NCI-H1092 treated with DMSO at 0.1 percent for 48 hours (cell line): ENCODE measurements around the gene C14orf132.
"Not testable (repeated sequence)": the region's sequence is repeated elsewhere in the genome, so short reads cannot be mapped to it uniquely, and the experiment has no call there.

ENCODE experiments used
- DNase-seq: peaks from one replicate; lab custom pipeline; 2025; lab: John Stamatoyannopoulos, UW

Gene C14orf132

DNA sequence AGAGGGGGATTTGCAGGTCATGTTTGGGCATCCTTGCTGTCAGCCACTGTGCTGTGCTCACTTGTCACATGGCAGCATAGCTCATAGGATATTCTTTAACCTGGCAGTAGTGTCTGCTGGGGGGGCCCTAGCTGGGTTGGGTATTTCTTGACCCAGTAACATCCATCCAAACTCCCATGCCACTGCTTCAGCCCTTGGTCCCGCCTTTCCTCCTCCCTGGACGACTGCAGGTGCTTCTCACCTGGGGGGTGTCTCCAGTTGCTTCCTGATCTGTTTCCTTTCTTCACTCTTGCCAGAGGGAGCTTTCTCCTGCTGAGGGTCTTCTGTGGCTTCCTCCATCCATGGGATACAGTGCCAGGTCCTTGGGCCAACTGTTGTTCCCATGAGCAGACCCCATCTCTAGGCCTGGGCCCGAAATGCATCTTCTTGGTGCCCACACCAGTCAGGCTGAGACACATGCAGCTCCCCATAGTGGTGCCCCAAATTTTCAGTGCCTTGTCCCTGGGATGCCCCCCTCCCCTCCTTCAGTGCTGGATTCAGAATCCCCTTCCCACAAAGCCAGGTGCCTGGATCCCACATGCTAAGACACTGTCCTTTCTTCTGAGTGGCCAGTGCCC is 20.5 kb downstream of the C14orf132 start:
- no peak for DNase-seq

DNA sequence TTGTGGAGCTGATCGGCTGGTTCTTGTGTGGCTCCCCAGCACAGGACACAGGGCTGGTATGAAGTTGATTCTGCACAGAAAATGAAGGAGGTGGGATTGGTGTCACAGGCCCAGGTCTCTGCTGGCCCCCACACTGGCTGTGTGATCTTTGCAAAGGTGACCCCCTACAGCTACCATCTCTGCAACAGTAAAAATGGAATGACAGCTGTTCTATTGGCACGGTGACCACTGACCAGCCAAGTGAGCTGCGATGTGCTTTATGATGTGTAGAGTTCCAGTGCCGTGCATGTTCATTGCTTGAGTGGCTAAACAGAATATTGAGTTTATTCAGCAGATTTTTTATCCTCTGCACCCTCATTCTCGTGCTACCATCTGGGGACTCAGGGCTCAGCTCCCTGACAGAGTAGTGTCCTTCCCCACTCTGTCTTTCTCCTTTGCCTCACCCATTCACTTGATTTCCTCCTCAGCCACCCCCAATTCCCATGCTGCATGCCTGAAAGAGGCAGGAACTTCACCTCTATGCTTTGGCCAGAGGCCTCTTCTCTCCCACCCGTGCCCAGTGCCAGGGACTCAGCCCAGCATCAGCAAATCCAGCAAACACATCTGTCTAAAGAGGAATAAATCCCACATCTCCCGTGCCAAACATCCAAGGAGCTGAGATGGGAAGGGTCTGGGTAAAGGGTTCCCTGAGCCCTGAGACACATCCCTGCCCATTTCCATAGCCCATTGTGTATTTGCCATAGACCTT is 21.2 kb downstream of the C14orf132 start:
- DNase-seq, result no peak

DNA sequence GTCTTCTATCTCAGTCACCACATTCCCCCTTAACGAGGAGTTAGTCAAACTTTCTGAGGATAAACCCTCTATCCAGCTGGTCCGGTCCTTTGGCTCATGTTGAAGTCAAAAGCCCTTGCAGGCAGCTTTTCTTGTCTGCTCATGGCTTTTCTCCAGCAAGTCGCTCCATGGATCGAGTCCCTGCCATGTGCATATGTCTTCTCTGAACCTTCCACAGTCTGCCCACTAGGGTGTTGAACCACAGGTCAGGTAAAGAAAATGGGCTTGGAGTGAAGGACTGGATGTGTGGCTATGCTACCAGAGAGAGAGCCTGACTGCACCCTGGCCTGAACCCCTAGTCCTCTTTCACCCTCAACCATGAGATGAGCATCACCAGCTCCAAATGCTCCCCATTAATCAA is 22.8 kb downstream of the C14orf132 start:
- DNase-seq, result no peak

DNA sequence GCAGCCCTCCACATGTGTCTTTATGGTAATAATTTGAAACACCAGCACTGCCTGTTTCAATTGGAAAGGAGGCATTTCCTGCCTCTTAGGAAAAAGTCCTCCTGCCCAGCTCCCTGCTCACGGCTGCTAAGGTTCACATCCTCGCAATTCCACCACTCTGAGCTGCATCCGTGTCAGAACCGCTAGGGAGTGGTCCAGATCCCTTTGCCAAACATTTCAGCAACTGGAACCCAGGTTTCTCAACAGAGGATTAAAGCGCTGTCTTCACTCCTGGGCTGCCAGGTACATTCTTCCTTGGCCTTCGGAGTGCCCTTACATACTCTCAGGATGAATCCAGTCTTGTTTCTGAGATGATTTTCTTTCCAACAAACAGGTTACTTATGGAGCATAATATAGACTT is 23.3 kb downstream of the C14orf132 start:
- no peak for DNase-seq

DNA sequence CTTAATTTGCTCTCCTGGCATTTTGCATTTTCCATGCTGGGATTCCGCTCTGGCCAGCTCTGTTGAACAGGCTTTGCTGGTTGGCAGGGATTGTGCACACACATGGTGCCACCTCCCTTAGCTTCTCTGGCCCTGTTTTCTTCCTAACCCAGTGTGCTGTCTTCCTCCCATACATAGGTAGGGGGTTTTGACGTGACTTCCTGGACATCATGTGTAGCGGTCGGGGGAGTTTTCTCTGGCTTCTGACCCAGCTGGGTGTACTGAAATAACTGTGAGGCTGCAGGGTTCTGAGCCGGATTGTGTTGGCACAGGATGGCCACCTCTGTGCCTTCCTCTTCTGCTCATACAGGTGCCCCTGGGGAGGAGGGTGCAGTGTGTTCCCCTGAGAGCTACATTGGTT is 25.7 kb downstream of the C14orf132 start:
- DNase-seq, result no peak

DNA sequence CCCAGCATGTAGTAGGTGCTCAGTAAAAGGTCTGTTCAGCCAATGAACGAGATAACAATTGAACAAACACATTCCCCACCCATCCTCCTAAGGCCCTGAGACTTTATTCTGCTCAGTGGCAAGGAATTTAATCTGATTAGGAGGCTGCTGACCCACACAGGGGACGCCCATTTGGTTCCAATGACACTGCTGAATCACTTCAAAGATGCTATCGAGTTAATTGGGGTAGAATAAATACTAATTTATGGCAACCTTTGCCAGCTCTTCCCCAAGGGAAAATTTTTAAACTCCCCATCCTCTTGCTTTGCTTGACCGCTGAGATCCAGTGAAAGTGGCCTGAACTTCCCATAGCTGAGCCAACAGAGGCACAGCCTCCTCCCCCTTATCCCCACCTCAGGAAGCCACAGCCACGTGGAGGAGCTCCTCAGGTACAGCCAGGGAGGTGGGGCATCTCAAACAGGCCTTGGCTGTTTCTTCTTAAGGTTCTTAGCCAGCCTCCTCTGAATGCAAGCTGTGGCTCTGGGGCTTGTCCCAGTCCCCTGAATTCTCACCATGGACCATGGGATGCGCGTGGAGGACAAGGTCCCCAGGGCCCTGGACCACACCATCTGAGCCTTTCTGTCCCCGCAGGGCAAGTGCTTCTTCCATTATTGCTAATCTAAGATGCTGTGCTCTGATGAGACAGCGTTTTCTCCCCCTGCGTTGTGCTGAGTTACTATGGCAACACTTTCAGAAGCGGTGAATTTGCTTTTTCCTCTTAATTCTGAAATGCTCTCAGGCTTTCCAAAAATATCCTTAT is 26.7 kb downstream of the C14orf132 start:
- DNase-seq, result no peak

DNA sequence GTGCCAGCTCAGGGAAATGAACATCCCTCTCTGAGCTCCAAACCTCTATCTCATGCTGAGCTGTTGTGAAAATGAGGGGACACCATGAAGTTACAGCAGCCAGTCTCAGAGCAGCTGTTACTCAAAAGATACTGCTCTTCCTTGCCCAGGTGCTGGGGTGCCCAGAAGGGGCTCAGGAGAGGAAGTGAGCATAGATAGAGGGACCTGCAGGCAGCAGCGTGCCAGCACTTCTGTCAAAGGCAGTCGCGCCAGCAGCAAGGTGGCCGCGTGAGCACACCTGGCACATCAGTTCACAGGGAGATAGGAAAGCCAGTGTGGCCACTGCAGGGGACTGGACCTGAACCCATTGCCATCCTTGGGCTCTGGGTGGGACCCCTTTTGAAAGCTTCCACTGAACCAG is 27.8 kb downstream of the C14orf132 start:
- DNase-seq, result no peak

DNA sequence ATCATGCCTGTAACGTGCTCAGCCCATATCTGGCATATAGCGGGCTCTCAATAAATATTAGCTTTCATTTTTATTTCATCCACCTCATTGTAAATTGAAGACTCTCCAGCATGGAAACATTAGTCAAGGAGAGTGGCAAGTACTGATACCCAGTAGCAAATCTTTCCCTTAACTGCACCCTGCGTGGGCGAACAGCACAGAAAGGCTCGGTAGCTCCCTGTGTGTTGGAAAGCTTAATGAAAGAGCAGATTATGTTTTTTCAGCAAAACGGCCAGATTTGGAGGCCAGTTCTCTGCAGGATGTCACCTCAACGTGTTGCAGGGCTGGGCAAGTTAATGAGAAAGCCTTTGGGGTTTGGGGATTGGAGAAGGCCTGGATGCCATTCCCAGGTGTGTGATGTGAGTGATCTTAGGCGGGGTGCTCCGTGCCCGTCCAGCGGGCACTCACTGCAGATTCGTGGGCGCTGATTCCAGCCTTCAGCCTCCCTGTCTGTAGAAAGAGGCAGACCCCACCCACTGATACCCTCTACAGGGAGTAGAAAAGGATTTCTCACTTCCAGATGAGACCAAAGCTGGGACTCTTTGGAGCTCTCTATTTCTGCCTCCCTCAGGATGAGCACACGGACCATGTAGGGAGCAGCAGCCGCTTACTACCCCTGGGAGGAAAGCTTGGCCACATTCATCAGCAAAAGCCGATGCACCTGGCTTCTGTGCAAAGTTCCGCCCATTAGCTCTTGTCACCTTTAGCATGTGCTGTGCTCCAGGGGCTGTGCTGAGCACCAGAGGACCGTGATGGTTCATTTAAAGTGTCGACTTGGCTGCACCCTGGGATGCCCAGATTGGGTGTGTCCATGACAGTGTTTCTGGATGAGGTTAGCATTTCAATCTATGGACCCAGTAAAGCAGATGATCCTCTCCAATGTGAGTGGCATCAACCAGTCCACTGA is 29.1 kb downstream of the C14orf132 start:
- no peak for DNase-seq

DNA sequence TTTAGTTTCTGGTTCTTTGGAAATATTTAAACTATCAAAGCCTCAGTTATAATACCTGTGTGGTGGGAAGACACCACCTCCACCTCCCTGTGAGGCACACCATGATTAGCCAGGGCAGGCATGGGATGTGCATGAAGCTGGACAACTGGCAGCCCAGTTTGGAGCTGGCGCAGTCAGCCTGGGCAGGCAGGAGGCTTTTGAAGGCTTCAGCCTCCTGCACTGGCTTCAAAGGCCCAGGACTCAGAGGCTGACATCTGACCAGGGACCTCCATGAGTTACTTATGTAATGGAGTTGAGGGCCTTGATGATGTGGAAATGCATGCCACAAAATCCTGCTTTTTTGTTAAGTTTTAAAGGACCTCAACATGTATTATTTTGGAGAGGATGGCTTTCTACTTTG is 30.3 kb downstream of the C14orf132 start:
- DNase-seq, result no peak

DNA sequence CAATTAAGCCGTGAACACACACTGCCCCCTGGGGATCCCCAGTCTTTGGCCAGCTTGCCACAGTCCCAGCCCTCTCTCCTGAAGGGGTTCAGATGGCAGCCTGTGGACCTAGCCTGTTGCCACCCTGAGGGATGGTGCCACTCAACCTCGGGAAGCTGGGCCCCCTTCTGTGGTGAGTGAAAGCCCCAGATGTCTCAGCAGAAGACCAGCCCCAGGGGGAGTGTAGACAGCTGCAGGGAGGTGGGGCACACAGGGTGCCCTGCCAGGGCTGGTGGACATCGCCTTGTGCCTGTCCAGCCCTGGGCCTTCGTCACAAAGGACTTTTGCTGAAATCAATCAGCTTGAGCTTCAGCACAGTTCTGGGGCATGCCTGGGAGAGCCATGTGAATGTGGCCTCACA is 32.4 kb downstream of the C14orf132 start:
- DNase-seq, result no peak

DNA sequence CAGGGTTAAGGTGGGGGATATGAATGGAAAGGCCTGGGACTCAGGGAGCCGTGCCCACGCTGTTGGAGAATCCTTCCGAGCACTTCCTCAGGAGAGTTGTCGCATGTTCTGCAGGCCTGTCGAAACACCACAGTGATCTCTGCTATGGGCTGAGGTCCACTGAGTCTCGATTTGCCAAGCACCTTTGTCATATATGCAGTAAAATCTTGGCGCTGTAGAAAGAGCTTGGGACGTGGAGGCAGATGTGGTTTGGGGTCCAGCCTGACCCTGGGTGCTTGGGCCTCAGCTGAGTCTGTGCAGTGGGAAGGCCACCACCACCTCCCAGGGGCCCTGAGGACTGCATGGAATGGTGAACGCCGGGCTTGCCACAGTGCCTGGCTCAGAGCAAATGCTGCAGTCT is 32.9 kb downstream of the C14orf132 start:
- no peak for DNase-seq

DNA sequence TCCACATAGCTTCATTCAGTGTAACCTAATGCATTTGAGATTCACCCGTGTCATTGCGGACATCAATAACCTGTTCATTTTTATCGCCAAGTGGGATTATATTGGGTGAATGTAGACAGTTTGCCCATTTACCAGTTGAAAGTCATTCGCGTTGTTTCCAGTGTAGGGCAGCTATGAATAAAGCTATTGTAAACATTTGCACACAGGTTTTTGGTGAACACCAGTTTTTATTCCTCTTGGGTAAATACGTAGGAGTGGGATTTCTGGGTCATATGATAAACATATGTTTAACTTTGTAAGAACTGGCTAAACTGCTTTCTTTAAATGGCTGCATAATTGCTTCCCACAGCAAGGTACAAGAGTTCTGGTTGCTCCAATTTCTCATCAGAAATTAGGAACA is 33.6 kb downstream of the C14orf132 start:
- no peak for DNase-seq

DNA sequence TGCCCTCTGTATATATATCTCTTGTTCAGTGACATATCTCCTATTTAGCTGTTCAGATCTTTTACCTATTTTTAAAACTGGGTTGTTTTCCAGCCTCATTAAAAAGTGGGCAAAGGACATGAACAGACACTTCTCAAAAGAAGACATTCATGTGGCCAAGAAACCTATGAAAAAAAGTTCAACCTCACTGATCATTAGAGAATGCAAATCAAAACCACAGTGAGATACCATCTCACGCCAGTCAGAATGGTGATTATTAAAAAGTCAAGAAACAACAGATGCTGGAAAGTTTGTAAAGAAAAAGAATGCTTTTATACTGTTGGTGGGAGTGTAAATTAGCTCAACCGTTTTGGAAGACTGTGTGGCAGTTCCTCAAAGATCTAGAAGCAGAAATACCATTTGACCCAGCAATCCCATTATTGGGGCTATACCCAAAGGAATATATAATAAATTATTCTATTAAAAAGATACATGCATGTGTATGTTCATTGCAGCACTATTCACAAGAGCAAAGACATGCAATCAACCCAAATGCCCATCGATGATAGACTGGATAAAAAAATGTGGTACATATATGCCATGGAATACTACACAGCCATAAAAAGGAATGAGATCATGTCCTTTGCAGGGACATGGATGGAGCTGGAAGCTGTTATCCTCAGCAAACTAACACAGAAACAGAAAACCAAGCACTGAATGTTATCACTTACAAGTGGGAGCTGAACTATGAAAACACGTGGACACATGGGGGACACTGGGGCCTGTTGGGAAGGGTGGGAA is 34.3 kb downstream of the C14orf132 start:
- DNase-seq, result not testable (repeated sequence)

DNA sequence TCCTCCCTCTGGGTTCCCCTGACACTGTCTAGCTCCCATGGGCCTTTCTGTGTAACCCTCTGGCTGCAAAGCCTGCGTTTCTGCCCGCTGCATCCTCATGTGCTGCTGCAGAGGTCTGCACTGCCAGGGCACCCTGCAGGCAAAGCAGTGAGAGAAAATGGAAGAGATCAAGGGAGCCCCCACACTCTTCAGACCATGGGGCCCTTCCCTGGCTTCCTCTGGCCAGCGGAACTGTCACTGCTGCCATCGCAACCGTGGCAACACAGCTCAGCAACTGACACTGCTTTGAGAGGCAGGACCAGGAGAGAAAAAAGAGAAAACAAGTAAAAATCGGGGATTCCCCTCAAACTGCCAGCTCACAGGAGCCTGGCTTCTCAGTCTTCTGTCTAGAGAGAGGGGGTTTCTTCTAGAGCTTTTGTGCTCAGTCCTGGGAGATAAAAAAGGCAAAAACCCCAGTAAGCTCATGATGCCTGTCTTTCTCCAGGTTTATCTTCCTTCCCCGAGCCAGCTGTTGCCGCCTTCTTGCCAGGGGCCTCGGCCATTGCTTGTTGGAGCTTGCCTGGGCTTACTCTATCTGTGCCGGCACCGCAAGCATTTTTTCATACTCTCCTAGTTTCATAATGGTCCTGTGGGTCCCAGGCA is 38.9 kb downstream of the C14orf132 start:
- DNase-seq, result no peak

DNA sequence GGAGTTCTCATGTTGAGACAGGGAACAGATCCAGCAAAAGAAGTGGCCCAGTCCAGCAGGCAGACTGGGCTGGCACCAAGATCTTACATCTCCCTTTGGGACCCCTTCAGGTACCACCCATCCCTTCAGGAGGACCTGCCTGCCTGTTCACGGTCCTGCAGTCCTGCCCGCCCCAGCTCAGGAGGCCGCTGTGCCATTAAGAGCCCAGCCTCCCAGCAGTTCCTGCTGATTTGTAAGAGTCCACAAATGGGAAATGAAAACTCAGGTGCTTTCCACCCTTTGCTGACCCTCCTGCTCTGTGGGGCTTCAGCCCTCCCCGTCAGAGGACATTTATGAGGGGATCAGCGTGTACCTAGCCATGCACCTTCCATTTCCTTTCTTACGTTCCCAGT is 39.5 kb downstream of the C14orf132 start:
- DNase-seq, result no peak

DNA sequence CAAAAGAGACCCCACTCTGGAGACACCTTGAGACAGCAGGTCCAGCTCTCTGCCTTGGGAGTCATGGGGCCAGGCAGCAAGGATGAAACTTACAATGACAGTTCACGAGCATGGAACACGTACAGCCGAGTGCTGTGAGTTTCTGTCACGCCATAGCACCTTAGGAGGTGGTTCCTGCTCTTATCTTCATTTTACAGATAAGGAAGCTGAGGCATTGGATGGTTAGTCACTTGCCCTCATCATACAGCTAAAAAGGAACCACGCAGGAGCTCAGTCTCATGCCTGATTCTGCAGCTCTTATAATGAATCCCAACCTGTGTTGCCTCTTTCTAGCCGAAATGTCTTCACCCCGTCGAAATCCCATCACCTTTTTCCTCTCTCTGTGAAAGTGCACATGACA is 39.9 kb downstream of the C14orf132 start:
- DNase-seq, result no peak

DNA sequence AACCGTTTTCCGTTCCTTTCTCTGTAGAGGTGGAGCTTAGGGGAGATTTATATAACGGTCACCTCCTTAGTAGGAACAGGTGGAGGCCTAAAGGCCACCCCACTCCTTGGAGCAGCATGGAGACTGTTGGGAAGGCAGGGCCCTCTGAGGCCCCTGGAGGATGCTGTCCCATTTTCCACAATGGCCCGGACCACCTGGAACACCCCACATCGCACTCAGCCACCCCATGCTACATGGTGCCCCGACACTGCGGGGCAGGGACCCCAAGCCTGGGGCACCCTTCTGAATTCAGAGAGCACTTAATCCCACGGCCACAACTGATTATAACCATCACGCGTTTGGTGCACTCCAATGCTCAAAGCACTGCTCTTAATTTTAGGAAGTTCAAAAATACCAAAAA is 41.4 kb downstream of the C14orf132 start:
- DNase-seq, result no peak

DNA sequence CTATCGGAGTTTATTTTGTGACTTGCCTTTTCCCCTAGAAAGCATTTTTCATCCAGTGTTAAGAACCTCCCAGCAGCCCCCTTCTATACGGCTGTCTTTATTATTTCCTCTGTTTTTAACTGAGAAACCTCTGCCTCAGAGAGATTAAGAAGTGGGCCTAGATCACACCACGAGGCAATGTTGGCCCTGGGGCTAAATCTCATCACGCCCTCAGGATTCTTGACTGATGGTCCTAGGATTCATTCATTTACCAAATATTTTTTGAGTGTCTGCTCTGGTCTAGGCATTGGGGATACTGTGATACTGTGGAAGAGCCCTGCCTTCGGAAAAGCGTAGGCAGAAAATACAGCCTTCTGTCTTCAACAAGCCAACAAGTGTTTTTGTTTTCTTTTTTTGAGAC is 42.1 kb downstream of the C14orf132 start:
- no peak for DNase-seq

DNA sequence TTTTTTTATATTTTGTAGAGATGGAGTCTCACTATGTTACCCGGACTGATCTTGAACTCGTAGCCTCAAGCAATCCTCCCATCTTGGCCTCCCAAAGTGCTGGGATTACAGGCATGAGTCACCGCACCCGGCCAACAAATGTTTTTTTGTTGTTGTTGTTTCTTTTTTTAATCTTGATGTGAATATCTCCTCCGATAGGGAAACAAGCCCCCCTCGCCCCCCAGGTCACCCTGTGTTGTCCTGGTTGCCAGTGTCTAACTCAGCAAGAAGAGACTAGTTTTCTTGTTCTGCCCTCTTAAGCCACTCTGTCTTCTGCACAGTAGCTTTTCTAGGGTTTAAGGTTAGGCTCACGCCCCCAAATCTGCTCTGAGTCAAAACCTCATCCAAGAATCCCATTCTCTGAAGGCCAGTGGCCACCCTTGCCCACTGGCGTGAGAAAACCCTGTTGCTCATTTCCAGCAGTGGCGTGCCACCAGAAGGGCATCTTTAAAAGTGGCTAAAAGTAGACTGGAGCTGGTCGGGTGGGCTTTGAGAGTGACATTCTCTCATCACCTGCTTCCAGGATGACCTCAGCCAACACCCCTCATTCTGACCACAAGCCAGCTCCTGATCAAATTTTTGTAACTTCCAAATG is 42.7 kb downstream of the C14orf132 start:
- DNase-seq, result no peak
